Activated CD4-positive, alpha-beta T cell treated with anti-CD3 and anti-CD28 coated beads for 36 hours (primary cell): Measurements from ENCODE around the gene C14orf180. TPM values are rescaled to one million over a fixed set of nuclear protein-coding genes. Genes with fewer than 3 reads are reported as not detected.

Experiments used
- ATAC-seq: fragments of 200-7000 bp; cut with Tn5 transposase; one replicate; pipeline ENCODE4 v1.10.0; 2021; ENCODE audit warnings: mild to moderate bottlenecking, moderate library complexity
- CTCF ChIA-PET: fragments of 350-600 bp; sonication (Branson Sonifier 250); formaldehyde crosslinking; loops from one replicate; lab custom pipeline; 2021; ENCODE audit warnings: antibody characterized with exemption; lab: Charles Lee
- POLR2A ChIA-PET: fragments of 350-600 bp; sonication (Branson Sonifier 250); formaldehyde crosslinking; loops from one replicate; lab custom pipeline; 2021; ENCODE audit warnings: antibody characterized with exemption, inconsistent platforms; lab: Charles Lee
- DNase-seq: peaks from one replicate; pipeline ENCODE4 v3.0.0-alpha.2; 2020
- H3K27ac Mint-ChIP-seq: one replicate; pipeline ENCODE4 v1.8.0; 2021; ENCODE audit warnings: mixed read lengths
- H3K27me3 Mint-ChIP-seq: one replicate; pipeline ENCODE4 v1.8.0; 2021; ENCODE audit warnings: mixed read lengths
- H3K36me3 Mint-ChIP-seq: one replicate; pipeline ENCODE4 v1.8.0; 2021; ENCODE audit warnings: low read depth, mixed read lengths
- H3K4me1 Mint-ChIP-seq: one replicate; pipeline ENCODE4 v1.8.0; 2021; ENCODE audit warnings: mixed read lengths
- H3K4me3 Mint-ChIP-seq: one replicate; pipeline ENCODE4 v1.8.0; 2021; ENCODE audit warnings: mild to moderate bottlenecking, moderate library complexity, mixed read lengths
- H3K9me3 Mint-ChIP-seq: one replicate; pipeline ENCODE4 v1.8.0; 2021; ENCODE audit warnings: low read depth, mixed read lengths
- intact Hi-C, 2 experiments: fragments of 100-400 bp; cut with DNase I in 1 of 2; cut with micrococcal nuclease in 1 of 2; formaldehyde crosslinking; loops; one replicate each; pipeline versions ENCODE4 v1.14.2 to v1.15.1; 2022 to 2024; cut with DNase I, micrococcal nuclease
- total RNA-seq, 2 experiments: library from RNA; stranded (reverse); gene quantifications; one replicate each; pipeline ENCODE4 v1.2.3, GENCODE V29; 2021

The C14orf180 gene
- total RNA-seq = not detected

DNA sequence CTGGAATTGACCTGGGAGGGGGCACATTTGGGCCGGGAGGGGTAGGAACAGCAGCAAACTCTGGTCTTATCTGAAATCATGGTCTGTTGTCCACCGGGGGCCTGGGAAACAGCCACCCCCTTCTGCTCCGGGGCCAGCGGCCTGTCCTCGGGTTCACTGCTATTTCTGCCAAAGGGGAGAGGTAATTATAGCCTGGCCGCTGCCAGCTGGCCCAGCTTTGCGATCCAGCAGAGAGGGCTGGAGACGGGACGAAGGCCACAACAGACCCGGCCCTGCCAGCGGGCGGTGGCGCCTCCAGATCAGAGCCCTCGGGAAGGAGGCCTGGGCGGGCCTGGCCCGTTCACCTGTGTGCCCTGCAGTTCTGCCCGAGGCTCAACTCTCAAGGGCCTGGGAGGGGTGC is at the start of gene C14orf180:
TSS of gene C14orf180 (plus strand) at position 258 of the 400 bp plus-strand sequence. CDS start 6,667 bp downstream, outside the sequence.
- no peak within 1 kb of the TSS for H3K27ac Mint-ChIP-seq
- H3K4me3 Mint-ChIP-seq = no peak within 1 kb of the TSS
- no peaks in the 10 kb centered on the region for H3K9me3 Mint-ChIP-seq
- CTCF ChIA-PET = no interaction called here
- peaks cover 4% of the 10 kb centered on the region for H3K27me3 Mint-ChIP-seq
- ATAC-seq (no peak), DNase-seq (no peak)
- POLR2A ChIA-PET = no interaction called here
- no peaks in the 10 kb centered on the region for H3K4me1 Mint-ChIP-seq
- intact Hi-C loops = no loop called here
- no peaks in the 10 kb centered on the region for H3K36me3 Mint-ChIP-seq

DNA sequence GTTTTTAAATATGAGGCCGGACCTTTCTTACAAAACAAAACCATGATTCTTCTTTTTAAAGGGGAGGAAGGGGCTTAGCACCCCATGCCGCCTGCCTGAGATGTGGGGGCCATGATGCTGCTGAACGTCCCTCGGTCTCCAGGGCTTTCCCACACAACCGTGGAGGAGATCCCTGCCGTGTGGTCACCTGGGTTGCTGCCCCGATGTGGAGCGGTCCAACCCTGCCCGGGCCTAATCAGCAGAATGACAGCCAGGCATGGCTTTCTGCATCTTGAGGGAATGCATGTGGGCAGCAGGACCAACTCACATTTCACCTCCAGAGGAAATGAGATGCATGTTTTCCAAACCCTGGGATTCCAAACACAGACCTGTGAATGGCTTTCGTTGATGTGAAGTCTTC is 48.9 kb upstream of the C14orf180 start:
- DNase-seq = no peak
- CTCF ChIA-PET = no interaction called here
- POLR2A ChIA-PET = no interaction called here
- intact Hi-C loops = no loop called here
- Mint-ChIP-seq H3K4me1 (peaks cover 5% of the 10 kb centered on the region), H3K36me3 (peaks cover 2% of the 10 kb centered on the region), H3K27me3 (peaks cover 11% of the 10 kb centered on the region), H3K9me3 (peaks cover 25% of the 10 kb centered on the region), H3K4me3 (no peak overlapping the region), H3K27ac (no peak overlapping the region)
- ATAC-seq = no peak

DNA sequence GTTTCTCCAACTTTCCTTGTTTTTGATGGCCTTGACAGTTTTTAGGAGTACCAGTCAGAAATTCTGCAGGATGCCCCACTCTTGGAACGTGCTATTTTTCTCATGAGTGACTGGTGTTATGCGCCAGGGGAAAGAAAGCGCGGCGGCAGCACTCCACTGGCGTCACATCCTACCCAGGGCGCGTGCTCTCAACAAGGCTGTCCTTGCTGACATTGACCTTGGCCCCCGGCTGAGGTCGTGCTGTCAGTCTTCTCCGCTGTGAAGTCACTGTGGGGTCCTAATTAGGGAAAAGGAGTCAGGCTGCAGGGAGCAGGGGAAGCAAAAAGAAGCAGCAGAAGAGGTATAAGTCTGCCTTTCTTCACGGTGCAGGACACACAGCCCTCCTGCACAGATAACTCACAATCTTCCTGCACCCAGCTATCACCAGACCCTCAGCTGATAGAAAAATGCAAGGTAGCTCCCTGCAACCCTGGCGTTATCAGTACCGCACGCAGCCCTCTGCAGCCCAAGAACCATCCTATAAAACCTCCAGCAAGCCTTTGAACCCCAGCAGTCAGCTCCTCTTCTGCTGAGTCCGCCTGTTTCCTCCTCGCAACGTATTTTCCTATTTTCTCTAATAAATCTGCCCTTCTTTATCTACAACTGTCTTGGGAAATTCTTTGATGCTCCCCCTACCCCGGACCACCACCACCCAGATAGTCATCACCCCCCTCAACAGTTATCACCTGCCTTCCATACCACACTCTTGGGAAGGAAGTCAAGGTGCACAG is 48.0 kb upstream of the C14orf180 start:
- ChIA-PET POLR2A (no interaction called here), CTCF (no interaction called here)
- intact Hi-C loops = no loop called here
- Mint-ChIP-seq H3K4me3 (no peak overlapping the region), H3K27me3 (peaks cover 11% of the 10 kb centered on the region), H3K4me1 (peaks cover 5% of the 10 kb centered on the region), H3K9me3 (peaks cover 25% of the 10 kb centered on the region), H3K27ac (no peak overlapping the region), H3K36me3 (peaks cover 2% of the 10 kb centered on the region)
- no peak for ATAC-seq
- no peak for DNase-seq

DNA sequence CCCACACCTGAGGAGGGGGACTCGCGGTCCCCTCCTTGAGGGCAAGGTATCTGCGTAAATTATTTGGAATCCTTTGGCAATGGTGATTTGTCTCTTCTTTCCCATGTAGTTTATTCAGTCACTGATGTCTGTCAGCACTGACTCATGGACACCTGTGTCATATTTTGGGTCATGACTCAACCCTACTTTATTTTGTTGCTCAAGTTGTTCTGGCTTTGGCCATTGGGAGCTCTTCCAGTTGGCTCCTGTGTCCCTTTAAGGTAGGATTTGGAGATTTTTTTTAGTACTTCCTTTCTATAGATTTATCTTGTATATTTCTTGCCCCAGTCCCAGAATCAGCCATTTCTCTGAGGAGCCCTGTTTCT is 47.4 kb upstream of the C14orf180 start:
- Mint-ChIP-seq H3K27me3 (peaks cover 11% of the 10 kb centered on the region), H3K27ac (no peak overlapping the region), H3K36me3 (peaks cover 2% of the 10 kb centered on the region), H3K4me1 (peaks cover 5% of the 10 kb centered on the region), H3K9me3 (peaks cover 19% of the 10 kb centered on the region), H3K4me3 (no peak overlapping the region)
- CTCF ChIA-PET = no interaction called here
- POLR2A ChIA-PET = no interaction called here
- intact Hi-C loops = no loop called here
- ATAC-seq (no peak), DNase-seq (no peak)

DNA sequence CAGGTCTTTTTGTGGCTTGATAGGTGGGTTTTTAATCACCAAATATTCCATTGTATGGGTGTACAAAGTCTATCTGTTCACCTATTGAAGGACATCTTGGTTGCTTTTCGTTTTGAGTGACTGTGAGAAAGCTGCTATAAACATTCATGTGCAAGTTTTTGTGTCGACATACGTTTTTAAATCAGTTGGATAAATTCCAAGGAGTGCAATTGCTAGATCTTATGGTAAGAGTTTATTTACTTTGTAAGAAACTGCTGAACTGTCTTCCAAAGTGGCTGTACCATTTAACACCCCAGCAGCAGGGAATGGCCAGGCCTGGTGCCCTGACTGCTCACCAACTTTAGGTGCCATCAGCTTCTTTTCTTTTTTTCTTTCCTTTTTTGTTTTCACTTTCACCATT is 45.5 kb upstream of the C14orf180 start:
- ATAC-seq = no peak
- Mint-ChIP-seq H3K4me1 (peaks cover 3% of the 10 kb centered on the region), H3K27ac (no peak overlapping the region), H3K36me3 (no peaks in the 10 kb centered on the region), H3K4me3 (no peak overlapping the region), H3K27me3 (peaks cover 11% of the 10 kb centered on the region), H3K9me3 (peaks cover 6% of the 10 kb centered on the region)
- CTCF ChIA-PET = no interaction called here
- POLR2A ChIA-PET = no interaction called here
- intact Hi-C loops = no loop called here
- no peak for DNase-seq

DNA sequence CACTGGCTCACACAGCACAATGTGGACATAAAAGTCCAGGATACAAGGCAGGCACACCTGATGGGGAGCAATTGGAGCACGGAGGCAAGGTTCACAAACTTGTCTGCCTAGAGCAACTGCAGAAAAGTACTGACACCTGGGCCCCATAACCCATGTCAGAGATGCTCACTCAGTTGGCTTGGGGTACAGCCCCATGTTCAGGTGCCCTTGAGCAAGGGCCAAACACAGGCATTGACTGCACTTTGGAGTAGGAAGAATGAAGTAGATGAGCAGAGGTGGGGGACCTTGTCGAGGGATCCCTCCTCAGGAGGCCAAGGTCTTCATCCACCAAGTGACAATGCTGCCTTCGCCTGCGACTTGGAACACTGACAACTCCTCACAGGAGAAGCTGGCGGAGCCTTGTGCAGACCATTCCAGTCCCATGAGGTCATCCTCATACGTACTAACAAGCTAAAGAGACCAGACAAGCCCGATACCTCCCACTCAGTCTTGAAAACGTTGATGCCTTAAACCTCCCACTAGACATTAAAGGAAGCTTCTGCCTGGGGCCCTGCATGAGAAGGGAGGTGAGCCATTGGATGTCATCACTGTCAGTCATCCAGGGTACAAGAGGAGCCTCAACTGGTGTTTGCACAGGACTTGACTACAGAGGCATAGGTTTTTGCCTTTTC is 42.5 kb upstream of the C14orf180 start:
- ATAC-seq (no peak), DNase-seq (no peak)
- no peak overlapping the region for H3K4me3 Mint-ChIP-seq
- intact Hi-C loops = no loop called here
- H3K4me1 Mint-ChIP-seq = peaks cover 3% of the 10 kb centered on the region
- ChIA-PET POLR2A (no interaction called here), CTCF (interaction anchor here (0.7 to 0.8 kb wide), 3 partner anchors 176 to 778 kb away, joined by 3 read pairs; no protein-coding TSS in a partner anchor)
- H3K27me3 Mint-ChIP-seq = peaks cover 10% of the 10 kb centered on the region
- H3K9me3 Mint-ChIP-seq = peaks cover 6% of the 10 kb centered on the region
- no peak overlapping the region for H3K27ac Mint-ChIP-seq
- no peaks in the 10 kb centered on the region for H3K36me3 Mint-ChIP-seq

DNA sequence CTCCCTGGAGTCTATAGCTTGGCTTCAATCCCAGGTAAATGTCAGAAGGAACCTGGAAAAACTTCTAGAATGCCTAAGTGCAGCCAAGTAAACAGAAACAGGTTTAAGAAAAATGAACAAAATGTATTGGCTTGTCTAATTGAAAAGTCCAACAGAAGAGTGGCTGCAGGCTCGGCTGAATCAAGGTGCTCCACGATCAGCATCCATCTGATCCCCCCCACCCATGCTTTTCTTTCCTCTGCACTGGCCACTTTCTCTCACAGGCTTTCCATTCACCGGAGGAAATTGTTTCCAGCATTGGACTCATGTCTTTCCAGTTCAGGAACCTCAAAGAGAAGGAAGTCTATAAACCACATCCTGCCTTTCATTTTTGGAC is 42.0 kb upstream of the C14orf180 start:
- Mint-ChIP-seq H3K4me1 (peaks cover 3% of the 10 kb centered on the region), H3K9me3 (peaks cover 6% of the 10 kb centered on the region), H3K4me3 (no peak overlapping the region), H3K36me3 (no peaks in the 10 kb centered on the region), H3K27me3 (peaks cover 7% of the 10 kb centered on the region), H3K27ac (no peak overlapping the region)
- intact Hi-C loops = no loop called here
- POLR2A ChIA-PET = no interaction called here
- CTCF ChIA-PET = interaction anchor here (0.8 kb wide), 1 partner anchor 449 kb away, joined by 3 read pairs; no protein-coding TSS in a partner anchor
- DNase-seq (no peak), ATAC-seq (no peak)

DNA sequence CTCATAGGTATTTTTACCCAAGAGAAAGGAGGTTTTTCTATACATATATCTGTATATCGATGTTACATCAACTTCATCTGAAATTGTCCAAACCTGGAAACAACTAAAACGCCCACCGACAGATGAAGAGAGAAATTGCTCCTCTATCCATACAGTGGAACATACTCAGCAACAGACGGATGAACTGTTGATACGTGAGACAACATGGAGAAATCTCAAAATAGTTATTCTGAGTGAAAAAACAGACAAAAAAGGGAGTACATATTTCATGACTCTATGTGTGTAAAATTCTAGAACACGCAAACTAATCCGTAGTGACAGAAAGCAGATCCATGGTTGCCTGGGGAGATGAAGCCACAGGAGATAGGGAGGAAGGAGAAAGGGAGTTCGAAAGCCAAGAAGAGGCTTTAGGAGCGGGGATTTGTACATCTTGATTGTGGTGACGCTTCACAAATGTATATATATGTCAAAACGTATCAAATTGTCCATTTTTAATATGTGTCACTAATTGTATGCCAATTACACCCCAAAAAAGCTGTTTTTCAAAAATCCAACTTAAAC is 37.6 kb upstream of the C14orf180 start:
- H3K36me3 Mint-ChIP-seq = no peaks in the 10 kb centered on the region
- H3K9me3 Mint-ChIP-seq = no peaks in the 10 kb centered on the region
- H3K4me3 Mint-ChIP-seq = no peak overlapping the region
- H3K27me3 Mint-ChIP-seq = peaks cover 9% of the 10 kb centered on the region
- H3K27ac Mint-ChIP-seq = no peak overlapping the region
- ChIA-PET POLR2A (no interaction called here), CTCF (interaction anchor here (0.6 kb wide), 1 partner anchor 193 kb away, joined by 4 read pairs; no protein-coding TSS in a partner anchor)
- DNase-seq (no peak), ATAC-seq (no peak)
- H3K4me1 Mint-ChIP-seq = peaks cover 3% of the 10 kb centered on the region
- intact Hi-C loops = no loop called here

DNA sequence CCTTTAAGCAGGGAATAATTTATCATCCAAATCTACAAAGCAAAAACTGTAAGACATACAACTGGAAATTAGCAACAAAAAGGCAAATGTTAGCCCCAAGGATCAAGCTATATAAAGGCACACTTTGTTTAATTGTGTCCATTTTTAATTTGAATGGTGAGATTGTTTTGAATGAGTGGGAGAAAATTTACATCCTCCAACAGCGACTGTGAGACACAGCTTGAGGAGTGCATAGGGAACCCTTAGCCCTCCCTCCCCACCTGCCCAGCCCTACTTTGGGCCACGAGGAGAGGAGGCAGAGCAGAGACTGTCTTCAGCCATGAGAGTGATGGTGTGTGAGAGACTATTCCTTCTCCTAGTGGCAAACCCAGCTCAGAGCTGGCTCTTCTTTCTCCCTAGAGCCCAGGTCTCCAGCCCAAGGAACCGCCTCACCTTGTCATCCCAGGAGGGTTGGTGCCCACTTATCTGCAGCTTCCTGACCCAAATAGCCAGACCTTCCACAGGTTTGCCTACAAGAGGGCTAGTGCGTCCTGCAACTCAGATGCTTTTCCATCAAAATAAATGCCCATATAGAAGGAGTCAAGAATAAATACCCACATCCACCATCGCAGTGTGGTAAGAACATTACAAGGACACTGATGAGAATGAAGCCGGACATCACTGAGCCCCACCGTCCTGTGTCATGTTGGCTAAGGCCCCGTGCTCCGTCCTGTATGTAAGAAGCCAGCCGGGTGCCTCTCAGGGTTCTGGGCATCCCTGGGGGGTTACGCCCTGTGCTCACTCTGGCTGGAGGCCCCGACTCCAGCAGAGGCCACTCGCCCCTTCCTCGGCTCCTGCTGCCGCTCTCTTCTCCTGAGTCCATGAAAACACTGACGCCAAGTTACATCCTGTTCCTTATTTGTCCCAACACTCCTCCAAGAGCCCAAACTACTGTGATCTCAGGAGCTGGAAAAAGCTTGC is 36.4 kb upstream of the C14orf180 start:
- POLR2A ChIA-PET = no interaction called here
- H3K36me3 Mint-ChIP-seq = no peaks in the 10 kb centered on the region
- no peak overlapping the region for H3K27ac Mint-ChIP-seq
- intact Hi-C loops = no loop called here
- no peak overlapping the region for H3K4me3 Mint-ChIP-seq
- DNase-seq (no peak), ATAC-seq (no peak)
- H3K4me1 Mint-ChIP-seq = no peaks in the 10 kb centered on the region
- no peaks in the 10 kb centered on the region for H3K9me3 Mint-ChIP-seq
- H3K27me3 Mint-ChIP-seq = peaks cover 12% of the 10 kb centered on the region
- CTCF ChIA-PET = no interaction called here

DNA sequence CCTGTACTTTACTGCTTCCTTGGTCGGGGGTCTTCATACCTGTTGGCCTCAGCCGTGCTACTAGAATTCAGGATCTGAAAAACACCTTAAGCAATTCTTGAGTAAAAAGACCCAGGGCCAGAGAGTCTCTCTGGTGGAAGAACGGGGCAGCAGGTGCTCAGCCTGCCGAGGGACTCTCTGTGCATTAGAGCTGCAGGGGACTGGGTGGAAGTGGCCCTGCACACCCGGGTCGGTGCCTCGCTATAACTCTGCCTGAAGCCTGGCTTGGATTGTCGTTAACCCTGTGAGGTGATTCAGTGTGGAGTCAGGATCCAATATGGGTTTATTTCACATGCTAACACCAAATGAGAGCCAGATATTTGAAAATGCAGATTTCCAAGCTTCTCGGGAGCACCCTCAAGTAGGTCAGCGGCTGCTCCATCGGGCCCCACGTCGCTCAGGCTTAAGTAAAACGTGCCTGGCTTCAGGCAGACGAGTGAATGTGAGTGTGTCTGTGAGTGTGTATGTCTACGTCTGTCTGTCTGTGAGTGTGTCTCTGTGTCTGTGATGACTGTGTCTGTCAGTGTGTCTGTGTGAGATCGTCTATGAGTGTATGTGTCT is 35.1 kb upstream of the C14orf180 start:
- DNase-seq (no peak), ATAC-seq (no peak)
- no peaks in the 10 kb centered on the region for H3K9me3 Mint-ChIP-seq
- intact Hi-C loops = no loop called here
- no peak overlapping the region for H3K27ac Mint-ChIP-seq
- CTCF ChIA-PET = no interaction called here
- H3K4me3 Mint-ChIP-seq = no peak overlapping the region
- POLR2A ChIA-PET = no interaction called here
- H3K27me3 Mint-ChIP-seq = peaks cover 14% of the 10 kb centered on the region
- H3K4me1 Mint-ChIP-seq = no peaks in the 10 kb centered on the region
- no peaks in the 10 kb centered on the region for H3K36me3 Mint-ChIP-seq
